Stimulated activated CD8-positive, alpha-beta memory T cell treated with anti-CD3 and anti-CD28 coated beads, Interleukin-2, amount 100 ng/mL, for 48 hours (primary cell): ENCODE data around the gene USH2A.

ENCODE experiments used
- DNase-seq, 2 donors: peaks; one replicate each; pipeline ENCODE4 v3.0.0-alpha.2; 2020; ENCODE audit warnings: low read depth in 2 of 2

Gene USH2A

DNA sequence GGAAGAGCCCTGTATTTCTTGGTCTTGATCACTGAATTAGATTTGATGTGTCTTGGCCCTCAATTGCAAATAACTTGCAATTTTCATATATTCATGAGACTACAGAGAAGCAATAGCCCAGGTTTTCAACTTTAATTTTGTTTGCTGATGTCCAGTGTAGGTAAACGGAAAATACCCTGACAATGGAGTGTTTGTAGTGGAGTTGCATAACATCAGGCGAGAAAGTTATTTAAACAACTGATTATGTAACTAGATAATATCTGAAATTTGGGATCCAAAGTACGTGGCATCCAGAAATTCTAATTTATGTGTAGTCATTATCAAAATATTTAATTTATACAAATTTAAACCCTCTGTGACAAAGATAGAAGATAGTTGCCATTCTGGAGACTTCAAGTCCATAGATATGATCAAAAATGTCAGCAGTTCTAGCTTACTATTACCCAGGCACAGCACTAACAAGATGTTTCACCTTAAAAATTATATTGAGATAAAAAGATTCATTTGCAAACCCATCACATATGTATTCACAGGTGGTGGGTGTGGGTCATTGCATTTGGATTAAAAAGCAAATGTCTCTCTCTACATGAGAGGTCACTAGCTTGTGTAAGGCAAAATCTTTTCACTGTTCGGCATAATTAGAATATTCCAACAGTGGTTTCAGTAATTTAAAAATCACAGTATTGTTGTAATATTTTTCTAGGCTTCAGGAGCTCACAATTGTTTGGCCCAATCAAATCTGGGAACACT is 705.4 kb downstream of the USH2A start:
- no peak for DNase-seq

DNA sequence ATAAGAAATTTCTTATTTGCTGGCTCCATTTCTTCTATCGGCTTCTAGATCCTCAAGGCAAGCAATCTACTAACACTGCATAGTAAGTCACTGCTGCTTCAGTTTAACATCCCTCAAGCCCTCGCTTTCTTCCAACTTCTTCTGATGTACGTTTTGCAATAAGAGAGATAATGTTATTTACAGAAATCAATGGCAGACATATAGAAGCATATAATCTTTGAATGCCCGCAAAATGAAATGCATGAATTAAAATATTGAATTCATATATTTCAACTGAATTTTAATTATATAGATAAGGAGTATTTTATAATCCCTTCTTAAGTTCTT is 712.4 kb downstream of the USH2A start:
- no peak for DNase-seq

DNA sequence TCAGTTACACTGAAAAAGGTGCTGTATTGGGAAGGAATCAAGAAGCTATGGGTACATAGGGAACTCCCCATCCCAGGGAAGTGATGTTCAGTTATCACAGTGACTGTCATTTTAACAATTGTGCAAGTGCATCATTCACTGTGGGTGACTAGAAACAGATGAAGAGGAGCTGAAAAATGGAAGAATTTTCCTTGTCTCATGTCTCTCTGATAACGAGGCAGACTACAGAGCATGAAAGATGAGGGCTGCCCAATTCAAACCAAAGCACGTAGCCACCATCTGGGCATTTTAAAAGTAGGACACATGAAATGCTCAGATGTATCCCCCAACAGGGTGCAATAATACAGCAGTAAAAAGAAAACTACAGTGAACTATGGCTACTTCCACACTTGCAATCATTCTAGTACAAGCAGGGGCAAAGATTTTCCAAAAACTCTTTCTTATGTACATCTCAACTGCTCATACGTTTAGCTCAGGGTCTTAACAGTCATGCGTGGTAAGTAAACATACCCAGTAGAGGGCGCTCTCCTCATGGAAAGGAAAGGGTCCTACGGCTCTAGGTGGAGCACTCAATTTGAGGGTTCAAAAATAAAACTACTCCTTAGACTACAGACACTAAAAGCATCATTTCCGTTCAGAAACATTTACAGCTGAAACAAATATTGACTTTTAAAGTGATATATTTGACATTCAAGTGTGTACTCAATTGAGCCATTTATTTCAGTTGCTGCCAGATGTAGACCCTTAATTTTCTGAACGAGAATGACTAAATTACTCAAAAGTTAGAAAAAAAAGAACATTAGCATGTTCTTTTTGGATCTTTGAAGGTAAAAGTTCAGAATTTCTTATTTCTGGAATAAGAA is 713.0 kb downstream of the USH2A start:
- no peak for DNase-seq

DNA sequence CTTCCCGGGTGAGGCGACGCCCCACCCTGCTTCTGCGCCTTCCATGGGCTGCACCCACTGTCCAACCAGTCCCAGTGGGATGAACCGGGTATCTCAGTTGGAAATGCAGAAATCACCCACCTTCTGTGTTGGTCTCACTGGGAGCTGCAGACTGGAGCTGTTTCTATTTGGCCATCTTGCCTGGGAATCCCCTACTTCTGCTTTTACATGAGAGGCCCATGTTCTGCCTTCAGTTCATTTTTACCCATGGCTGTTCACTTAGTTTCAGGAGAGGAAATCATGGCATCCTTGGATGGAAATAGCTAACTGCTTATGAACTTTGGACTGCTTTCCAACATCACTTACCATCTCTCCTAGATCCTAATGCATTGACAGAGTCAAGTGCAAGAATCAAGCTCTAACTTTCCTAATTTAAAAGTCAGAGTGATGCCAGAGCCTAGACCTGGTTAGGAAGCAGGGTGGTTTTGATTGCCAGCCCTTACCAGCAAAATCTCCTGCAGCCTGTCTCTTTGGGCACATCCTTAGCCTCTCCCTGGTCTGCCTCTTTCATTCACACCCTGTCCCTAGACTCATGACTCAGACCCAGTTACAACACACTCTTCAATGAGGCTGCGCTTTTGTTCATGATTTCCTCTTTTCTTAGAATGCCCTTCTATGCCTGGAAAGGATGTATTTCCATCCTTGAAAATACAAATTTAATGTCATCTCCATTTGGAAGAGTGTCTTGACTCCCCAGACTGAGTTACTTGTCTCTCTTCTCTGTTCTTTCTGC is 719.0 kb downstream of the USH2A start:
- no peak for DNase-seq

DNA sequence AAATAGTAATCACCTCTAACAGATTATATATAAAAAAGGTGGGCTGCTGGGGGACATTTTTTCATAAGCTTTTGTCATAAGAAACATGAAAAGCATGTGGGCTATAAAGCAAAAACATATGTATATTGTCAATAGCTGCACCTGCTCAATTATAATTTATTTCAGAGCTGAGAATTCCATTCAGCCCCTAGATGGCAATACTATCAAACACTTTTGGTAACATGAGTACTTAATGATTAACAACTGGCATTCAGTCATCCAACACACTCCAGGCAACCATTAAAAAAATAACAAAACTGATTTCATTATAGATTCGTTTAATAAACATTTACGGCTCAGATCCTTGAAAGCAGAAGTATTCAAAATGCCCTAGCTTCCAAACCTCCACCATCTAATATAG is 741.0 kb downstream of the USH2A start:
- no peak for DNase-seq

DNA sequence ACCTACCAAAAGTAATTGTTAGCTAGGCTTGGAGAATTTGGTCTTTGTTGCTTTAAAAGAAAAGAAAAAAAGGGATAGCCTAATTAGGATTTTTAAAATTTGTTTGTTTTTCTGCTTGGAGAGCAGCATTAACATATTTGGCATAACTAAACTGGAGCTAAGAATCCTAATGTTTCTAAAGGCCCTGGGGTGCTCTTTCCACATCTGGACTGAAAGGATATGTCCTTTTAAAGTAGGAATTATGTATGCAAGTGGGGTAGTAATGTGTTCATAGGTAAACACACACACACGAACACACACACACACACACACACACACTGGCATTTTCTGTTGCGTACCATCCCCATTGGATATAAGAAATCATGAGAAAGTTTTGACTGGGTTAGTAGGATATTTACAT is 742.2 kb downstream of the USH2A start:
- no peak for DNase-seq

DNA sequence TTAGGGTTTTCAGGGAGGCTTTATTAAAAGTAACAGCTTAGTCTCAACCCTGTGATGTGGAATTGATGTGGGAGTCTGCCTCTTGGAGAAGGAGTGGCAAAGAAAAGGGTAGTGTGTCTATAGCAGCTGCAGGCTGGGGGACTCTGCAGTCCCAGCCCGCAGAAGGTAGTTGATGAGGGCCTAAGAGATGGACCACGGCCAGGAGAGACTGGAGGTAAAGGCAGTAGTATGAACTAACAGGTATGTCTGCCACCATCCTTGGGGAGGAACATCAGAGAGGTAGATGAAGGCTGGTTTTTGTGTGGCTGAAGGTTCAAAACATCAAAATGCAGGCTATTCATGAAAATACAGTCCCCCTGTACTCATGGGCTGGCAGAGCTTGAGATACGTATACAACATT is 744.0 kb downstream of the USH2A start:
- DNase-seq: no peak

DNA sequence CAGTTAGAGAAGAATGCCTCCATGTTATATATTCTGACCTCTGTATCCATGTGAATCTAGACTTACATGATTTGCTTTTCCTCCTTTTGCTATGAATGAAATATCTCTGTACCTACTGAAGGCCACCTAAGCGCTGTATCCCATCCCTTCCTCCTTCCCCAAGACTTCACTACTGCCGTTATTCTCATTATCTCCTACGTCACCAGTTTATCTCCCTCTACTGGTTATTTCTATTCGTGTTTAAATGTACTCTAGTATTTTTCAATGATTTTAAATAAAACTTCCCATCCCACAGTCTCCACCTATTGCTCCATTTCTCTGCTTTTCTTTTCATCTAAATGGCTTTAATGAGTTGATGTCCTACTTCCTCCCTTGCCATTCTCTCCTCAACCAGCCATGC is 746.1 kb downstream of the USH2A start:
- DNase-seq: no peak

DNA sequence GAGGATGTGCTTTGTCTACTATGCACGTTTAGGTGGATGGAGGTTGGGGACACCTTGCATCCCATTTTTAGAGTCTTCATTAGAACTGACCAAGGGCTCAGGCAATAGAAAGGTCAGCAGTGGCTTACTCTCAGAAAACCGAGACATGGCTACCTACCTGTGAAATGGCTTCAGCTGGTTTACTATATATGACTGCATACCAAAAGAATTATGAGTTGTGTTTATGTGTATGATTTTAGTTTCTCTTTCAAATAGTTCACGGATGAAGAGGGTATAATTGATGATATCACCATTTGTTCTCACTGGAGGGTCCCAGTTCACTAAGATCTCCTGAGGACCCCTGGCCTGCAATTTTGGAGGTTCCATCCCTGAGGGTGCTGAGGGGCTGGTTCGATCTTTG is 749.3 kb downstream of the USH2A start:
- DNase-seq: no peak

DNA sequence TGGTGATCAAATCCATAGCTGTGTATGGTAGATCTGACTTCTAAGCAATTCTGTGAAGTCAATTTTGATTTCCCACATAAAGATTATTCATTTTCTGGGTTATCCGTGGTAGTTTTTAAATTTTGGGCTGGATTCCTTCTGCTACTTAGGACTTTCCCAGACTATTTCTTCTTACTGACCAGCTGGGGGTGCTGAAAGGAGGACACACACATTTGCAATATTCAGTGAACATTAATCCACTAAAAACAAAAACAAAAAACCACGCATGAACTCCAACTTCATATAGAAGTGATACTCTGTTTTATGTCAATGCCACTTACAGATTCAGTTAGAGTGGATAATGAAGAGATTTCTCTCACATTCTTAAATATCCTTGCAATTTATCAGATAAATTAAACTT is 750.8 kb downstream of the USH2A start:
- DNase-seq: no peak

DNA sequence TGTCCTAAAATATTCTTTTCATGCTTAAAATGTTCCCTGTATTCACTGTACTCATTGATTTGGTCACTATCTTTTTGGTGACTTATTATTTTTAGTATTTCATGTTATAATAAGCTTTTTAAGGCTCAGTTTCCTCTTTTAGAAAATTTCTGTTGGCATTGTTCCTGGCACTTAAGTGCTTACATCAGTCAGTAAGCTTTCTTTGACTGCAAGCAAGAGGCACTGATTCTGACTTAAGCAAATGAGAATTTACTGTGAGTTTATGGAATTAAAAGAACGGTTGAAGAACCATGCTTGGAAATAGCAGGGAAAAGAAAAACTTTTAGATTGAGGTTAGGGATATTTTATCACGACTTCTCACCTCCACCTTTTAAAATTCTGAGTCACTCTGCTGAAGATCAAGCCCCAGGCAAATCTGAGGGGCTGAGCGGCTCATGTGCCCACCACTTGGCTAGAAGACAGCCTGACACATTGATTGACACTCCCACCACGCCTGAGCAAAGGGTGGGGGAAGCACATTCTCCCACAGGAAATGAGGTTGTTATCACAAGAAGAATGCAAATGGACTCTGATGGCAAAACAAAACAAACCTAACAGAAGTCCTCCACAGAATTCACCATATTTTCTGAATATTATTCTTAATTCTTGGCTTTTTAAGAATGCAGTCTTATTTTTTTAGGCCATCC is 753.3 kb downstream of the USH2A start:
- no peak for DNase-seq

DNA sequence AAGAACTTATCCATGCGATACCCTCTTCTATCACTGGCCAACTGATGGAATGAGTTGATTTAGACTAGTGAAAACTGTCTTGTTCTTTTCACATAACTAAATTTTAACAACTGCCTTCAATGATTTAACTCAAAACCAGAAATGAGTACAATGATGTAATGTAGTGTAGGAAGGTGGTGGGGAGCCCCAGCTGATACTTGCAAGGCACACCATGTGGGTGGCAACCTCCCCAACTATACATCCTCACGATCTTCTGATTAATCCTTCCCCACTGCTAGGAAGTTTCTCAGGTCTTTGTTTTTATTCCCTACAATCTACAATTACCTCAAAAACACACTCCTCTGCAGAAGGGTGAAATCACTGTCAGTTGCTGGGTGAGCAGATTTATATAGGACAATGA is 755.5 kb downstream of the USH2A start:
- DNase-seq: no peak

DNA sequence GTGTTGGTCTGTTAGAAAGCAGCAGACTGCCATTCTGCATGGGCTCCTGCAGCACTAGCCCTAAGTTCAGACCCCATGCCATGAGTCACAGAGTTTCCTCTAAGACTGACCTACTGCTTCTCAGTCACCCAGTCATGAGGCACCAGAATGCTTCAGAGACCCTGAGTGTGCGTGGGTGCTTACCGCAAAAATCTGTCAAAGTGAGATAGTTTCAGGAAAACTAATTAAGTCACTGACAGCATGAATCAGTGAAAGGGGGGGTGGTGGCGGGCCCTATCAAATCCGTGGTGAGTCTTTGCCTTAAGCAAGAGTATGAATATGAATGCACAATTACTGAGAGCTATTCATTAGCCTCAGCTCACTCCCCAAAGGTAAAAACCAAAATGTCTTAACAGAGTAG is 758.0 kb downstream of the USH2A start:
- peak in 1 of 2 donors; percentile 11 for DNase-seq

DNA sequence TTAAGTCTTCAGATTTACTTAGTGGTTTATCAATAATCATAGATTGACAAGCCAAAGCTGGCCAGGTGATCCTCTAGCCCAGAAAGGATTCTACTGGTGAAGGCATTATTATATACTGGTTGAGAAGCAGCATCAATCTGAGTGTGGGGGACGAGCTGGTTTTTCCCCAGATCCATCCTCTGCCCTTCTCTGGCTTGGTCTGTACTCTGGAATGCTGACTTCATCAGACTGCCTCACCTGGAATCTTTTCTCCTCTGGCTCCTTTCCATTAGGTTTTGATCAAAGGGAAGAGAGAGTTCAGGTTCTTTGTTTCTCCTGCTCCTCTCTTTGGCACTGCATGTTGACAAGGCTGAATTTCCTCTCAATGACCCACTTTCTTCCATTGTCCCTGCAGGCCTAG is 762.2 kb downstream of the USH2A start:
- DNase-seq: no peak

DNA sequence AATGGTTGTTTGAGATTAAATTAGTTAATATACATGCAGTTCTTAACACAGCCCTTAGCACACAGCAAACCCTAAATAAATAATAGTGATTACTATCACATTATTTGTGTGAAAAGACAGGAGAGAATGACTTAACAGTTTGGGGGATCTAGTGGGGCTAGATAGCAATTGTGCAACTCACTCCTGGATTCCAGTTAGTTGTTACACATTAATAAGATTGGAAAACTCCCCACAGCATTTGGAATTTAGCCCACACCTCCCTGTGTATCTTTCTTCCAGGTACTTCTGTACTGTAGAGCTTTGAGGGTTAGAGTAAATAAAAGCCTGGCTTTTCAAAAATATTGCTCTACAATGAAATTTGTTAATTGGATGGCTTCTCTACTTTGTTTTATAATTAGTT is 763.0 kb downstream of the USH2A start:
- no peak for DNase-seq

DNA sequence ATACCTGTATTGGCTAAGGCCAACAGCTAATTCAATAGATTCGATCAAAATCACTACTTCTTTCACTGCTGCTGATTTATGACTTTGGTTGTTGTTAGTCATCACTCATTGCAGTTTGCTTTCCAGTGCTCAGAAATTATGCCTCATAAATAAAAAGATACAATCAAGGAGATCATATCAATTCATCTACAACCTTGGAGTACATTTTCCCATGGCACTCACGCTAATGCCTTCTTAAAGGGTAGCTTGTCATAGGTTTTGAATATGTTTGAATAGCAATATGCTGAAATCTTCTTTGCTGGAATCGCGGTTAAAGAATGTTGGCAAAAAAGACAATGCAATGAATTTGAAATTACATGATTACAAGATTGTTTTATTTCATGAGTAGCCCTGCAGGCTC is 766.2 kb downstream of the USH2A start:
- DNase-seq: no peak

DNA sequence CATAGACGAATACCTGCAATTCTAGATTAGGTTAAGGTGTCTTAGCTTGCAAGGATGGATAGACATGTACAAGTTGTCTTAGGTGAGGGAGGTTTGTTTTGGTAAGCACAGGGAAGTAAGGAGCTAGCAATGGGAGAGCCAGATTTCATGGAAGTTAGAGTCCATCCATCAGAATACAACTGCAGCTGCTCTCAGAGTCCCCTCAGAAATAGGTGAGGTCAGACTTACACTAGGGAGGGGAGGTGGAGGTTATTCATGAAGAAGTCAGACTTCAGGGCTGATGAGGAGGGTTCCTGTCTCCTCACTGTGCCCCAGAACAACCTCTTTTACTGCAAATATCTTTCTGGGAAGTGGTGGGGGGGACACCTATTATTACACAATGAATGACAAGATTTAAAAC is 770.9 kb downstream of the USH2A start:
- no peak for DNase-seq

DNA sequence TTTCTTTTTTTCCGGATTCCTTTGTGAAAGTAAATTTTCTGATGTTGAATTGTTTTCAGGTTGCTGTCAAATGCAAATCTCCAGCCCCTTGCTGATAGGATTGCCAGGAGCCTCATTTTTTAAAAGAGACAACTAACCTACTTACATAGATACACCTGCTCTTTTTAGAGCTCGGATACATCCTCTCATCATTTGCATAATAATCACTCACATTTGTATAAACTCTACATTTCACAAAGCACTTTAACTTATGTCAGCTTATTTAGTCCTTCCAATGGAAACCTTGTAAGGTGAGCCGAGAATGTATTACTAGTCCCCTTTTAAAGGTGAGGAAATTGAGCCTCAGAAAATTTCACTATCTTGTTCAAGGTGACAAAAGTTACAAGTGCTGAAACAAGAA is 771.4 kb downstream of the USH2A start:
- DNase-seq: no peak

DNA sequence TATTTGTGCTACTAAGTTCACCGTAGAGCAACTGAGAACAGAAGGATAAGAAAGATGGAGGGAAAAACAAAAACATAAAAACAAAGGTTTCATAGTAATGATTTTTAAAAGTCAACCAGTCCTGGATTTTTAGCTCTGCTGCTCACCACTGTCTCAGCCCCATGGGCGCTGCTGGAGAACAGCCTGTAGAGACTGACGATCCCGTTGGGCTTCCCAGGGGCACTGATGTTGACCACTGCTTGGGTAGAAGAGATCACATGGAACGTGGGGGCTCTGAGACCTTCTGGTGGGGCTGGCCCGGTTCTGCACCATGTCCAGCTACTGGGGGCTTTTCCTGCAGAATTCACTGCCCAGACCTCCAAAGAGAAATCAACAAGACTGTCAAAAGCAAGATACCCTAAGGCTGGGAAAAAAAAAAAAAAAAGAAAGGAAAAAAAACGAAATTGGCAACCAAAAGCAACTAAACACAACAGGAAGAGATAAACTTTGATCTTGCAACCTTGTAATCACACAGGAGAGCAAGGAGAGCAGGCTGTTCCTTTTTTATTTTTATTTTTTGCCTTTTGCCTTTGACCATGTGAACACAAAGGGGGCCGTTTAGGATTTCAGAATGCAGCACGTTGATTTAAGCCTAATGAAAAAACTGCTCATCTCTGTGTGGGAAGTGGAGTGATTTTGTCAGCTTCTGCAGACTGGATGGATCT is 772.6 kb downstream of the USH2A start:
- DNase-seq: no peak

DNA sequence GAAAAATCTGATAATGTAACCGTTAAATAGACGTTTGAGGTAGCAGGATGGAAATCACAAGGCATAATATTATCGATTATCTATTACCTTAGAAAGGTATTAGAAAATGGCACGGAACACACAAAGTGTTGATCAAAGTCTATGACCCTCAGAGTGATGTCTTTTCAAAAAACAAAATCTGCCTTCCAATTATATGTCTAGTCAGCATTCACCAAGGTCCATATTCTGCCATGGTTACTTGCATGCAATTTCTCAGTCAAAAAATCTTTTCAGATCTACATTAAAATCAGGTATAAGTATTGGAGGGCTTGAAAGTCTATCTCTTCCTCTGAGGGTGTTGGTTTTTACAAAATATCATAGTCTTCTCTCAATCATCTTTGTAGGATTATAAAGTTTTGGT is 774.3 kb downstream of the USH2A start:
- no peak for DNase-seq

DNA sequence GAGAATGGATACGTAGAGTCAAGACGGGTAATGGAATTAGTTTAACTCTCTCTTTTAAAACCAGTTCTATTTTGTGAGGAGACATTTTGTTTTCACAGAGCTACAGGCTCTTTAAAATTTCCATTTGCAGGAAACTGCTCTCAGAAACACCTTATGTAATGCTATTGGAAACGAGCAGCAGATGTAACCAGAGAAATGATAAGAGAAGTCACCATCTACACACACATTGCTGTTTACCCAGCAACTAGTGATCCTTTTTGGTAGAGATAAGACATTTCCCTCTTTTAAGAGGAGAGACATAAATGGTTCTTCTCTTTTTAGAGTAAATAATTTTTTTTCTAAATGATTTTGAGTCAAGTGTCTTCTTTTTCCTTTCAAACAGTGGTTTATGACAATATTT is 775.5 kb downstream of the USH2A start:
- DNase-seq: no peak

DNA sequence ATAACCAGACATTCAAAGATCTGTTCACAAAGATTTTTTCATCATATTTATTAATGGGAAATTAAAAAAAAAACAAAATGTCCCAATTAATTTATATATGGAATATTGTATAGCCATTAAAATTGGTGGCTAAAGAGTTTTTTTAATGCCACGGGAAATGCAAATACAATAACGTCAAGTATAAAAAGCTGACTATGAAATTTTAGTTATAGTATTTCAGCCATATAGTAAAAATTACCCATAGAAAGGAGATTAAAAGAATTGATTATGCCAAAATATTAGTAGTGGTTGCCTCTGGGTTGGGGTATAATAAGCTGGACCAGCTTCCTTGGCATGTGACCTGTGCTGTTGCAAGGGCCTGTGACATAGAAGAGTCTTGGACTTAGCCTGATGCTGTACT is 777.4 kb downstream of the USH2A start:
- DNase-seq: no peak
